Measurements from ENCODE around the gene TMEM37.

DNA sequence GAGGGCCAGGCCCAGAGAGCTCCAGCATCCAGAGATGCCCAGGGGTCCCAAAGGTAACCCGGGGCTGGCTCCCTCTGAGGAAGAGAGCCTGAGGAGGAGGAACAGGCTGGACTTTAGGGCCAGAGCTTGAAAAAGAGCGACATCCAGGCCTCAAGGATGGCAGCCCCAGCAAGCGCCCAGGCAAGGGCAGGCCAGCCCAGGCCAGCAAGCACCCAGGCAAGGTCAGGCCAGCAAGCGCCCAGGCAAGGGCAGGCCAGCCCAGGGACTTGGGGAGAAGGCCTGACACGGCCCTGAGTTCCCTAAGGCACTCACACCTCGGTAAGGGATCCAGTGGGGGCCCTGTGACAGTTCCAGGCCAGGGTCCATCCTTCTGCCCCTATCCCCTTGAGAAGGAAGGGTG lies 34.5 kb upstream of the TMEM37 start:
- TF ChIP-seq, protein P1, sequence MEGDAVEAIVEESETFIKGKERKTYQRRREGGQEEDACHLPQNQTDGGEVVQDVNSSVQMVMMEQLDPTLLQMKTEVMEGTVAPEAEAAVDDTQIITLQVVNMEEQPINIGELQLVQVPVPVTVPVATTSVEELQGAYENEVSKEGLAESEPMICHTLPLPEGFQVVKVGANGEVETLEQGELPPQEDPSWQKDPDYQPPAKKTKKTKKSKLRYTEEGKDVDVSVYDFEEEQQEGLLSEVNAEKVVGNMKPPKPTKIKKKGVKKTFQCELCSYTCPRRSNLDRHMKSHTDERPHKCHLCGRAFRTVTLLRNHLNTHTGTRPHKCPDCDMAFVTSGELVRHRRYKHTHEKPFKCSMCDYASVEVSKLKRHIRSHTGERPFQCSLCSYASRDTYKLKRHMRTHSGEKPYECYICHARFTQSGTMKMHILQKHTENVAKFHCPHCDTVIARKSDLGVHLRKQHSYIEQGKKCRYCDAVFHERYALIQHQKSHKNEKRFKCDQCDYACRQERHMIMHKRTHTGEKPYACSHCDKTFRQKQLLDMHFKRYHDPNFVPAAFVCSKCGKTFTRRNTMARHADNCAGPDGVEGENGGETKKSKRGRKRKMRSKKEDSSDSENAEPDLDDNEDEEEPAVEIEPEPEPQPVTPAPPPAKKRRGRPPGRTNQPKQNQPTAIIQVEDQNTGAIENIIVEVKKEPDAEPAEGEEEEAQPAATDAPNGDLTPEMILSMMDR (IDR thresholded peaks at IDR 0.05; ENCODE audit: borderline replicate concordance, extremely low read depth, low read length, poor library complexity, severe bottlenecking), result no peak
- TF ChIP-seq EZH2 (IDR thresholded peaks at IDR 0.05; ENCODE audit: borderline replicate concordance, low read depth, low read length, severe bottlenecking), result no peak

All from DND-41 (cell line).